Panc1 (cell line): Measurements from ENCODE around the gene CENPP.

Experiments
- SIN3A ChIP-seq: IDR thresholded peaks from 2 replicates; pipeline ENCODE4 v1.6.1; 2012; ENCODE audit warnings: low read depth, mild to moderate bottlenecking, low read length, moderate library complexity, borderline replicate concordance; ENCODE audit not compliant: insufficient read depth
- TCF7L2 ChIP-seq: IDR thresholded peaks from 2 replicates; pipeline ENCODE4 v1.6.1; 2011; ENCODE audit warnings: mild to moderate bottlenecking, low read depth, low read length, inconsistent platforms
- TF ChIP-seq, protein P1 (sequence below): fragments of 450-650 bp; IDR thresholded peaks from 2 replicates; pipeline ENCODE4 v1.5.1; 2017; ENCODE audit warnings: mild to moderate bottlenecking

DNA sequence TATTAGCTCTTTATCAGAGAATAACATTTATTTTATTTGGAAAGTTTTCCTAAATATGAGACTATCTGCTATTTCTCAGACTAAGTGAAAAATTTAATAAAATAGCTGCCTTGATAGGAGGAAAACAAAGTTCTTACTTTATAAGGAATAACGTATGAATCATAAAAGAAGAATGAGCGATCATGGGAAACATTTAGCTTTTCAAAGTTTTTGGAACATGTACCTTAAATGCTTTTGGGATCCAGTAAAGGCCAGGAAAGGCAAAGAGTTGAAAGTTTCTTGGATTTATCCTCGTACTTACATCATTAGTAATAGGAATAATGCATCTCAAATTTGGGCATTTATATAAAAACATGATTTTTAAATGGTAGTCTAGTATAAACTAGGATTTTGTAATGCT lies 59.2 kb downstream of the CENPP start:
- TF ChIP-seq, protein P1, sequence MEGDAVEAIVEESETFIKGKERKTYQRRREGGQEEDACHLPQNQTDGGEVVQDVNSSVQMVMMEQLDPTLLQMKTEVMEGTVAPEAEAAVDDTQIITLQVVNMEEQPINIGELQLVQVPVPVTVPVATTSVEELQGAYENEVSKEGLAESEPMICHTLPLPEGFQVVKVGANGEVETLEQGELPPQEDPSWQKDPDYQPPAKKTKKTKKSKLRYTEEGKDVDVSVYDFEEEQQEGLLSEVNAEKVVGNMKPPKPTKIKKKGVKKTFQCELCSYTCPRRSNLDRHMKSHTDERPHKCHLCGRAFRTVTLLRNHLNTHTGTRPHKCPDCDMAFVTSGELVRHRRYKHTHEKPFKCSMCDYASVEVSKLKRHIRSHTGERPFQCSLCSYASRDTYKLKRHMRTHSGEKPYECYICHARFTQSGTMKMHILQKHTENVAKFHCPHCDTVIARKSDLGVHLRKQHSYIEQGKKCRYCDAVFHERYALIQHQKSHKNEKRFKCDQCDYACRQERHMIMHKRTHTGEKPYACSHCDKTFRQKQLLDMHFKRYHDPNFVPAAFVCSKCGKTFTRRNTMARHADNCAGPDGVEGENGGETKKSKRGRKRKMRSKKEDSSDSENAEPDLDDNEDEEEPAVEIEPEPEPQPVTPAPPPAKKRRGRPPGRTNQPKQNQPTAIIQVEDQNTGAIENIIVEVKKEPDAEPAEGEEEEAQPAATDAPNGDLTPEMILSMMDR: no peak
- TF ChIP-seq TCF7L2 (no peak), SIN3A (no peak)
